A549 (cell line): ENCODE data around the gene TJP3. TPM values are rescaled to one million over a fixed set of nuclear protein-coding genes. Genes with fewer than 3 reads are reported as not detected.

ENCODE experiments used
- ATAC-seq, 2 experiments: fragments of 200-7000 bp in 1 of 2; fragments of >200 bp in 1 of 2; cut with Nextera tagmentation in 1 of 2; cut with Tn5 transposase in 1 of 2; 3 replicates each; pipeline versions ENCODE4 v1.8.0 to v1.9.1; 2018 to 2020; ENCODE audit warnings: mild to moderate bottlenecking in 1 of 2, moderate library complexity in 1 of 2
- CTCF ChIA-PET: fragments of 300-600 bp; sonication (Branson Sonifier 250); formaldehyde crosslinking; extraction: SDS; loops from one replicate; lab custom pipeline; 2021; ENCODE audit warnings: antibody characterized with exemption, inconsistent platforms; lab: Yijun Ruan, JAX
- POLR2A ChIA-PET: fragments of 350-600 bp; formaldehyde crosslinking; extraction: SDS; loops from one replicate; lab custom pipeline; 2021; ENCODE audit warnings: antibody characterized with exemption, inconsistent platforms; lab: Yijun Ruan, JAX
- DNase-seq, 2 experiments: peaks; one replicate each; pipeline versions ENCODE4 v3.0.0 to v3.0.0-alpha.2; 2011 to 2016; ENCODE audit warnings: low read depth in 1 of 2, low spot score in 1 of 2
- FAIRE-seq: peaks from 2 replicates; lab custom pipeline; 2011; peaks lifted over from hg19 to GRCh38; lab: Jason Lieb, UNC
- H3K27ac ChIP-seq, 2 experiments: fragments of >200 bp; sonication (Bioruptor Twin); formaldehyde crosslinking; 3 replicates each; pipeline ENCODE4 v1.5.1; 2016 to 2017
- H3K4me1 ChIP-seq: fragments of >200 bp; sonication (Bioruptor Twin); formaldehyde crosslinking; 3 replicates; pipeline ENCODE4 v1.6.1; 2016
- H3K4me2 ChIP-seq: fragments of >200 bp; sonication (Bioruptor Twin); formaldehyde crosslinking; 3 replicates; pipeline ENCODE4 v1.6.1; 2016
- H3K4me3 ChIP-seq: fragments of >200 bp; sonication (Bioruptor Twin); formaldehyde crosslinking; 3 replicates; pipeline ENCODE4 v1.5.1; 2016
- H3K9me3 ChIP-seq: fragments of >200 bp; sonication (Bioruptor Twin); formaldehyde crosslinking; 3 replicates; pipeline ENCODE4 v1.6.1; 2016
- CBX2 ChIP-seq: fragments of 200-600 bp; sonication (generic); IDR thresholded peaks from 2 replicates; pipeline ENCODE4 v1.6.1; 2016; ENCODE audit warnings: low read depth, mild to moderate bottlenecking, borderline replicate concordance
- EHF ChIP-seq: fragments of 250-450 bp; sonication (Bioruptor Pico); IDR thresholded peaks from 2 replicates; pipeline ENCODE4 v1.5.0; 2020; ENCODE audit warnings: mild to moderate bottlenecking
- EP300 ChIP-seq, 2 experiments: fragments of >200 bp; sonication (Bioruptor Twin); formaldehyde crosslinking; IDR thresholded peaks; 2 replicates in 1 of 2; 3 replicates in 1 of 2; pipeline ENCODE4 v1.6.1; 2016 to 2017
- ESRRA ChIP-seq: fragments of 150-350 bp; IDR thresholded peaks from 2 replicates; pipeline ENCODE4 v1.6.1; 2014; ENCODE audit warnings: mild to moderate bottlenecking, low read length, borderline replicate concordance
- FOXS1 ChIP-seq: fragments of 250-450 bp; sonication (Bioruptor Pico); IDR thresholded peaks from 2 replicates; pipeline ENCODE4 v1.5.0; 2020; ENCODE audit warnings: mild to moderate bottlenecking, moderate library complexity
- GATA3 ChIP-seq: IDR thresholded peaks from 2 replicates; pipeline ENCODE4 v1.6.1; 2012; ENCODE audit warnings: borderline replicate concordance
- HEYL ChIP-seq: fragments of 250-450 bp; sonication (Bioruptor Pico); IDR thresholded peaks from 2 replicates; pipeline ENCODE4 v1.8.0; 2021; ENCODE audit warnings: mild to moderate bottlenecking, moderate library complexity
- KDM1A ChIP-seq: fragments of 200-600 bp; sonication (generic); IDR thresholded peaks from 2 replicates; pipeline ENCODE4 v1.6.1; 2016; ENCODE audit warnings: low read depth, mild to moderate bottlenecking
- NFE2L2 ChIP-seq: fragments of 150-350 bp; conservative IDR thresholded peaks from 2 replicates; pipeline ENCODE4 v1.6.1; 2014; ENCODE audit warnings: low read length
- NR3C1 ChIP-seq: fragments of >200 bp; sonication (Bioruptor Twin); formaldehyde crosslinking; IDR thresholded peaks from 3 replicates; pipeline ENCODE4 v1.6.1; 2017
- RNF2 ChIP-seq: fragments of 200-600 bp; sonication (generic); IDR thresholded peaks from 2 replicates; pipeline ENCODE4 v1.6.1; 2016; ENCODE audit warnings: low read depth, mild to moderate bottlenecking, antibody characterized with exemption, moderate library complexity, borderline replicate concordance
- ZSCAN20 ChIP-seq: fragments of 250-450 bp; sonication (Bioruptor Pico); IDR thresholded peaks from 2 replicates; pipeline ENCODE4 v1.8.0; 2022; ENCODE audit warnings: mild to moderate bottlenecking, moderate library complexity
- WGBS: methylation state at CpG from one replicate; pipeline ENCODE4 v1.1.6; 2017; ENCODE audit errors: missing lambda C conversion rate; 5-methylcytosine and 5-hydroxymethylcytosine counted together
- polyA plus RNA-seq, 4 experiments: library from polyadenylated mRNA; depleted of rRNA in 3 of 4; stranded (reverse); fragments of >200 nt; fragmentation: RNase III in 1 of 4; extraction: RNeasy Plus Mini Kit Qiagen cat#74134 plus additional on column Dnase treatment in 1 of 4; gene quantifications; 2 replicates in 3 of 4; 3 replicates in 1 of 4; pipeline ENCODE4 v1.2.3, GENCODE V29; 2011 to 2017
- TF ChIP-seq, protein P1 (sequence below): fragments of 150-350 bp; IDR thresholded peaks from 2 replicates; pipeline ENCODE4 v1.6.1; 2014; ENCODE audit warnings: low read depth, mild to moderate bottlenecking, low read length
- TF ChIP-seq, protein P2 (sequence below): fragments of 250-450 bp; sonication (Bioruptor Pico); IDR thresholded peaks from 2 replicates; pipeline ENCODE4 v1.5.0; 2021; ENCODE audit warnings: mild to moderate bottlenecking, moderate library complexity, borderline replicate concordance
- TF ChIP-seq, protein P3 (sequence below): IDR thresholded peaks from 2 replicates; pipeline ENCODE4 v1.6.1; 2012
- TF ChIP-seq, protein P4 (sequence below): fragments of 450-650 bp; IDR thresholded peaks from 2 replicates; pipeline ENCODE4 v1.6.1; 2014; ENCODE audit warnings: antibody characterized with exemption

Gene TJP3
- polyA plus RNA-seq, 2 of the 4 experiments (the other 2 are of a cell fraction), result 1.5 to 2.3 TPM

DNA sequence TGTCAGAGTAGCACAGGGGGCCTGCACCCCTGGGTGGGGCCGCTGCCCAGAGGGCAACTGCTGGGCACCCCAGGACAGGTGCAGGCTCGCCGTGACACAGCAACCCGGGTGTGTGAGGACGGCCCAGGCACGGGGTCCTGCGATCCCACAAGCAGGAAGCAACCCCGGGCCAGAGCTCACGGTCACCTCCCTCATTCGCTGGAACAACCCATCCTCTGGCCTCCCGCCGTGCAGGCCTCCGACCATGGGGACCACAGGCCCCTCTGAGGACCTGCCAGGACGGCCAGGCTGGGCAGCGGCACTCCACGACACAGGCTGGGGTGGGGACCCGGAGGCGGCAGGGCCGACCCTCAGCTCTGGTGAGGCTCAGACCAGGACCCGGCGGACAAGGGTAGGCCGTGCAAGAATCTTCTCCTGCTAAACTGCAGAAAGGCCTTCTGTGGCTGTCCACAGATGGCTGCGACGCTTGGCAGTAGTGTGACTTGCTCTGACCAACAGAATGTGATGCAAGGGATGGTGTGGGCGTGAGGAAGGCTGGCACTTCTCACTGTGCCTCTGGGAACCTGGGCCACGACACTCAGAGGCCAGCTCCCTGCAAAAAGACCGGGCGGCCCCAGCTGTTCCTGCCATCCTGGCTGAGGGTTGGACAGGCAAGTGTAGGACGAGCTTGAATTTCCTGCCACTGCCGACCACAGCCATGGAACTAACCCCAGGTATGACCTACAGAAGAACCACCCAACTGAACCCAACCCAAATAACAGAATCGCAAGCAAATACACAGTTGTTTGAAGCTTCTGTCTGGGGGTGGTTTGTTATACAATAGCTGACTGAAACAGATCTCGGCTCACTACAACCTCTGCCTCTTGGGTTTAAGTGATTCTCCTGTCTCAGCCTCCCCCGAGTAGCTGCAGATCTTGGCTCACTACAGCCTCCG is 34.4 kb upstream of the TJP3 start:
- Histone ChIP-seq H3K9me3 (no peaks in the 10 kb centered on the region), H3K27ac (no peak overlapping the region), H3K4me1 (peaks cover 19% of the 10 kb centered on the region), H3K4me3 (no peak overlapping the region), H3K4me2 (no peak overlapping the region)
- WGBS, result 95% methylated on average over 15 of the region's 34 CpGs
- no peak for FAIRE-seq
- no peak for ATAC-seq
- ChIA-PET POLR2A (no interaction called here), CTCF (interaction anchor here (1.0 to 1.1 kb wide), 2 partner anchors 7 to 9 kb away, joined by 5 read pairs; no protein-coding TSS in a partner anchor)
- no peak for DNase-seq
- TF ChIP-seq RNF2, result no peak
- TF ChIP-seq ZSCAN20, result no peak
- TF ChIP-seq ESRRA, result no peak

DNA sequence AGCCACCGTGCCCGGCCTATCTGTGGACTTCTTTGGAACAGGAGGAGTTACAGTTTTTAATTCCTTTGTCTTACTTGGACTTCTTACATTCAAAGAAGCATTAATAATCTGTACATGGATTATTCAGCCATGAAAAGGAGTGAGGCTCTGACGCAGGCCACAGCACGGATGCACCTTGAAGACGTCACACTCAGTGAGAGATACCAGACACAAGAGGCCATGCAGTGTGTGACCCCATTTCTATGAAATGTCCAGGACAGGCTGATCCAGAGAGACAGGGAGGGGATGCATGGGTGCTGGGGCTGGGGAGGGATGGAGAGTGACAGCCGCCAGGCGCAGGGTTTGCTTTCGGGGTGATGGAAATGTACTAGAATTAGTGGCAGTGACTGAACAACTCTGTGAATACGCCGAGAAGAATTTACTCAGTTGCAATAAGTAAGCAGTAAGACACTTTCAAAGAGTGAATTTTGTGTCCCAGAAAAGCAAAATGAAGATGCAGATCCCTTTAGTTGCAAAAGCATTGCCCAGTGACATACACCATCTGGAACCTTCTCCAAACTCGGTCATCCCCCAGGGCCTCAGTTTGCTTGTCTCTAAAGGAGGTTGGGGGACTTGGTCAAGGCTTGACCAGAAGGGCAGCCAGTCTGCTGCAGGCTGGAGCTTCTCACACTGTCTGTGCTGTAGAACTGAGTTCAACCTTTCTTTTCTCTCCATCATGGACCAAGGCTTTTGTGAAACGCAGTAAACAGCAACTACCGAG is 33.2 kb upstream of the TJP3 start:
- no peak overlapping the region for H3K4me2 ChIP-seq
- ChIA-PET CTCF (interaction anchor here (1.0 to 1.1 kb wide), 2 partner anchors 9 to 10 kb away, joined by 5 read pairs; no protein-coding TSS in a partner anchor), POLR2A (no interaction called here)
- H3K4me3 ChIP-seq, result no peak overlapping the region
- WGBS, result 87% methylated on average over 13 of the region's 13 CpGs
- no peaks in the 10 kb centered on the region for H3K9me3 ChIP-seq
- ATAC-seq (no peak), FAIRE-seq (no peak), DNase-seq (no peak)
- TF ChIP-seq, protein P1, sequence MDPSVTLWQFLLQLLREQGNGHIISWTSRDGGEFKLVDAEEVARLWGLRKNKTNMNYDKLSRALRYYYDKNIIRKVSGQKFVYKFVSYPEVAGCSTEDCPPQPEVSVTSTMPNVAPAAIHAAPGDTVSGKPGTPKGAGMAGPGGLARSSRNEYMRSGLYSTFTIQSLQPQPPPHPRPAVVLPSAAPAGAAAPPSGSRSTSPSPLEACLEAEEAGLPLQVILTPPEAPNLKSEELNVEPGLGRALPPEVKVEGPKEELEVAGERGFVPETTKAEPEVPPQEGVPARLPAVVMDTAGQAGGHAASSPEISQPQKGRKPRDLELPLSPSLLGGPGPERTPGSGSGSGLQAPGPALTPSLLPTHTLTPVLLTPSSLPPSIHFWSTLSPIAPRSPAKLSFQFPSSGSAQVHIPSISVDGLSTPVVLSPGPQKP, result no peak
- TF ChIP-seq NR3C1 (no peak), KDM1A (no peak), CBX2 (no peak), EHF (CRISPR knock-in tag) (no peak), EP300 (IDR thresholded peaks at IDR 0.05) (no peak), NFE2L2 (no peak), GATA3 (no peak)
- TF ChIP-seq, protein P2, sequence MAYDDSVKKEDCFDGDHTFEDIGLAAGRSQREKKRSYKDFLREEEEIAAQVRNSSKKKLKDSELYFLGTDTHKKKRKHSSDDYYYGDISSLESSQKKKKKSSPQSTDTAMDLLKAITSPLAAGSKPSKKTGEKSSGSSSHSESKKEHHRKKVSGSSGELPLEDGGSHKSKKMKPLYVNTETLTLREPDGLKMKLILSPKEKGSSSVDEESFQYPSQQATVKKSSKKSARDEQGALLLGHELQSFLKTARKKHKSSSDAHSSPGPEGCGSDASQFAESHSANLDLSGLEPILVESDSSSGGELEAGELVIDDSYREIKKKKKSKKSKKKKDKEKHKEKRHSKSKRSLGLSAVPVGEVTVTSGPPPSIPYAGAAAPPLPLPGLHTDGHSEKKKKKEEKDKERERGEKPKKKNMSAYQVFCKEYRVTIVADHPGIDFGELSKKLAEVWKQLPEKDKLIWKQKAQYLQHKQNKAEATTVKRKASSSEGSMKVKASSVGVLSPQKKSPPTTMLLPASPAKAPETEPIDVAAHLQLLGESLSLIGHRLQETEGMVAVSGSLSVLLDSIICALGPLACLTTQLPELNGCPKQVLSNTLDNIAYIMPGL (CRISPR knock-in tag), result no peak
- TF ChIP-seq, protein P3, sequence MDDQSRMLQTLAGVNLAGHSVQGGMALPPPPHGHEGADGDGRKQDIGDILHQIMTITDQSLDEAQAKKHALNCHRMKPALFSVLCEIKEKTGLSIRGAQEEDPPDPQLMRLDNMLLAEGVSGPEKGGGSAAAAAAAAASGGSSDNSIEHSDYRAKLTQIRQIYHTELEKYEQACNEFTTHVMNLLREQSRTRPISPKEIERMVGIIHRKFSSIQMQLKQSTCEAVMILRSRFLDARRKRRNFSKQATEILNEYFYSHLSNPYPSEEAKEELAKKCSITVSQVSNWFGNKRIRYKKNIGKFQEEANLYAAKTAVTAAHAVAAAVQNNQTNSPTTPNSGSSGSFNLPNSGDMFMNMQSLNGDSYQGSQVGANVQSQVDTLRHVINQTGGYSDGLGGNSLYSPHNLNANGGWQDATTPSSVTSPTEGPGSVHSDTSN, result no peak
- TF ChIP-seq, protein P4, sequence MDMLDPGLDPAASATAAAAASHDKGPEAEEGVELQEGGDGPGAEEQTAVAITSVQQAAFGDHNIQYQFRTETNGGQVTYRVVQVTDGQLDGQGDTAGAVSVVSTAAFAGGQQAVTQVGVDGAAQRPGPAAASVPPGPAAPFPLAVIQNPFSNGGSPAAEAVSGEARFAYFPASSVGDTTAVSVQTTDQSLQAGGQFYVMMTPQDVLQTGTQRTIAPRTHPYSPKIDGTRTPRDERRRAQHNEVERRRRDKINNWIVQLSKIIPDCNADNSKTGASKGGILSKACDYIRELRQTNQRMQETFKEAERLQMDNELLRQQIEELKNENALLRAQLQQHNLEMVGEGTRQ, result no peak
- no peak overlapping the region for H3K27ac ChIP-seq
- H3K4me1 ChIP-seq, result peaks cover 15% of the 10 kb centered on the region

DNA sequence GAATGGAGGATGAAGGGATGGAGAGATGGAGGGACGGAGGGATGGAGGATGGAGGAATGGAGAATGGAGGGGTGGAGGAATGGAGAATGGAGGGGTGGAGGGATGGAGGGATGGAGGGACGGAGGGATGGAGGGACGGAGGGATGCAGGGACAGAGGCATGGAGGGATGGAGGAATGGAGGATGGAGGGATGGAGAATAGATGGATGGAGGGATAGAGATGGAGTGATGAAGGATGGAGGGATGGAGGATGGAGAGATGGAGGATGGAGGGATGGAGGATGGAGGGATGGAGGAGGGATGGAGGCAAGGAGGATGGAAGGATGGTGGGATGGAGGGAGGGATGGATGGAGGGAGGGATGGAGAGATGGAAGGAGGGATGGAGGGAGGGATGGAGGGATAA is 30.0 kb upstream of the TJP3 start:
- TF ChIP-seq FOXS1 (CRISPR knock-in tag), result no peak
- TF ChIP-seq EP300 (IDR thresholded peaks at IDR 0.05), result no peak
- no peak for TF ChIP-seq HEYL (CRISPR knock-in tag)
- TF ChIP-seq, all 56 proteins: peak for 0
- Histone ChIP-seq H3K27ac (no peak overlapping the region), H3K4me1 (0 out of 3 replicates have a peak, but pooled peaks cover 3% of the 10 kb centered on the region), H3K9me3 (no peaks in the 10 kb centered on the region), H3K4me2 (no peak overlapping the region), H3K4me3 (no peak overlapping the region)
- ChIA-PET POLR2A (no interaction called here), CTCF (no interaction called here)
- DNase-seq, result no peak
- ATAC-seq, result no peak
- no peak for FAIRE-seq
- 69% methylated on average over 3 of the region's 3 CpGs for WGBS
